K562 (cell line): ENCODE measurements around the gene ZNF787. TPM values are rescaled to one million over a fixed set of nuclear protein-coding genes. Genes with fewer than 3 reads are reported as not detected.

Source experiments
- ATF1 ChIP-seq, 2 experiments: fragments of 450-650 bp in 1 of 2; IDR thresholded peaks; 2 replicates each; pipeline ENCODE4 v1.6.1; 2016; ENCODE audit warnings: missing compliant biosample characterization in 1 of 2, missing genetic modification characterization in 1 of 2
- DMBX1 ChIP-seq: fragments of 250-450 bp; sonication (Bioruptor Pico); IDR thresholded peaks from 2 replicates; pipeline ENCODE4 v1.8.0; 2022; ENCODE audit warnings: inconsistent platforms, mild to moderate bottlenecking, moderate library complexity, borderline replicate concordance
- ESRRA ChIP-seq: fragments of 450-650 bp; IDR thresholded peaks from 2 replicates; pipeline ENCODE4 v1.6.1; 2014; ENCODE audit warnings: low read depth, mild to moderate bottlenecking, moderate library complexity, borderline replicate concordance
- HDAC2 ChIP-seq: fragments of 450-650 bp; IDR thresholded peaks from 2 replicates; pipeline ENCODE4 v1.6.1; 2016; ENCODE audit warnings: mild to moderate bottlenecking
- MTA2 ChIP-seq: fragments of 450-650 bp; IDR thresholded peaks from 2 replicates; pipeline ENCODE4 v1.6.1; 2016; ENCODE audit warnings: low read depth
- POLR2A ChIP-seq: fragments of 450-650 bp; conservative IDR thresholded peaks from 2 replicates; pipeline ENCODE4 v1.6.1; 2016
- YY1 ChIP-seq, 3 experiments: IDR thresholded peaks; 2 replicates each; pipeline ENCODE4 v1.6.1; 2011; ENCODE audit warnings: low read length in 2 of 3, mild to moderate bottlenecking in 2 of 3, moderate library complexity in 2 of 3, borderline replicate concordance in 1 of 3, control low read depth in 1 of 3, low read depth in 1 of 3; ENCODE audit not compliant: insufficient read depth in 3 of 3, insufficient replicate concordance in 2 of 3, control insufficient read depth in 1 of 3, insufficient read length in 1 of 3; ENCODE audit errors: extremely low read depth in 1 of 3
- polyA plus RNA-seq, 8 experiments: library from polyadenylated mRNA; depleted of rRNA in 4 of 8; stranded (reverse) in 5 of 8; unstranded in 3 of 8; fragments of >200 nt; fragmentation: Nextera tagmentation in 2 of 8; fragmentation: Illumina TruSeq in 1 of 8; extraction: Ambion mirVana in 2 of 8; extraction: Trizol in 1 of 8; gene quantifications; 2 replicates each; pipeline versions ENCODE4 v1.2.1 to v1.2.3, GENCODE V29; 2011 to 2014; ENCODE audit warnings: inconsistent platforms in 1 of 8, missing spikeins in 1 of 8
- total RNA-seq, 7 experiments: library from RNA; depleted of rRNA in 6 of 7; stranded (reverse); fragments of >200 nt in 6 of 7; fragmentation: Illumina TruSeq in 2 of 7; extraction: Trizol in 2 of 7; gene quantifications; 2 replicates each; pipeline versions ENCODE4 v1.2.1 to v1.2.3, GENCODE V29; 2011 to 2021; ENCODE audit warnings: low replicate concordance in 1 of 7
- TF ChIP-seq, protein P1 (sequence below): fragments of 450-650 bp; IDR thresholded peaks from 2 replicates; pipeline ENCODE4 v1.6.1; 2016; ENCODE audit warnings: mild to moderate bottlenecking, moderate library complexity
- TF ChIP-seq, protein P2 (sequence below), 2 experiments: fragments of 450-650 bp; conservative IDR thresholded peaks; 2 replicates each; pipeline ENCODE4 v1.6.1; 2017; ENCODE audit warnings: mild to moderate bottlenecking in 2 of 2, moderate library complexity in 2 of 2
- TF ChIP-seq, protein P3 (sequence below): sonication (generic); formaldehyde crosslinking; IDR thresholded peaks from 2 replicates; pipeline ENCODE4 v1.8.0; 2022; ENCODE audit warnings: mild to moderate bottlenecking, missing genetic modification reagents, borderline replicate concordance

ZNF787 gene
- total and polyA plus RNA-seq, 9 of the 15 experiments (the other 6 are each of a cell fraction or from before 2014, with no cell fraction given): 0.45 to 77.6 (median 7.3) TPM

DNA sequence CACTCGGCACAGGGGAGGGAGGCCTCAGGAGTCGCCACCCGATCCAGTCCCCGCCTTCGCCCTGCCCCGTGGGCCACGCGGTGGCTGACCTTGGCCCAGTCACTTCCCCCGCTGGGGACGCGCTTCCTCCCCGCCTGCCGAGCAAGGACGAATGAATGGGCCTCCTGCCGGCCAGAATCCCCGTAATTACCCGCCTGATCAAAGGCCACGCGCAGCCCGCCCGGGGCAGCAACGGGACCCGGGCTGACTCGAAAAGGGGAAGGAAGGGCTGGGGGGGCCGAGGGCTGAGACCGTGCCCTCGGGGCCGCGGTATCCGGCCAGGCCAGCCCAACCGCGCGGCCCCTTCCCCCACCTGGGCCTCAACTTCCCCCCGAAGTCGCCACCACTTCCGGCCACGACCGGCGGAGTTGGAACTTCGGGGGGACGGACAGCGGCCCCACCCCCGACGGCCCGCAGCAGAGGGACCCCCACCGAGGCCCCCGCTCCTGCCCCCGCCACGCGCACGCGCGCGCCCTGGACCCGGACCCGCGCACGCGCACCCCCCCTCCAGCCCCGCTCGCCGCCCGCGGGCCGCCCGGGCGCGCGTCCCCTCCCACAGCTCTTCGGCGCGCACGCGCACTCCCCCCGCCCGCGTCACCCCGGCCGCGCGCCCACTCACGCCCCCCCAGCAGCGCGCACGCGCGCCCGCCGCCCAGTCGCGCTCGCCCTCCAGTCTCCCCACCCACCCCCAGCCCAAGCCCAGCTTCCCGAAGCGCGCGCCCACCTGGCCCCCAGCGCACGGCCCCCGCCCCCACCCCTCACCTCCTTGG, 520 bp downstream of the ZNF787 start (continued):
- TF ChIP-seq, protein P1, sequence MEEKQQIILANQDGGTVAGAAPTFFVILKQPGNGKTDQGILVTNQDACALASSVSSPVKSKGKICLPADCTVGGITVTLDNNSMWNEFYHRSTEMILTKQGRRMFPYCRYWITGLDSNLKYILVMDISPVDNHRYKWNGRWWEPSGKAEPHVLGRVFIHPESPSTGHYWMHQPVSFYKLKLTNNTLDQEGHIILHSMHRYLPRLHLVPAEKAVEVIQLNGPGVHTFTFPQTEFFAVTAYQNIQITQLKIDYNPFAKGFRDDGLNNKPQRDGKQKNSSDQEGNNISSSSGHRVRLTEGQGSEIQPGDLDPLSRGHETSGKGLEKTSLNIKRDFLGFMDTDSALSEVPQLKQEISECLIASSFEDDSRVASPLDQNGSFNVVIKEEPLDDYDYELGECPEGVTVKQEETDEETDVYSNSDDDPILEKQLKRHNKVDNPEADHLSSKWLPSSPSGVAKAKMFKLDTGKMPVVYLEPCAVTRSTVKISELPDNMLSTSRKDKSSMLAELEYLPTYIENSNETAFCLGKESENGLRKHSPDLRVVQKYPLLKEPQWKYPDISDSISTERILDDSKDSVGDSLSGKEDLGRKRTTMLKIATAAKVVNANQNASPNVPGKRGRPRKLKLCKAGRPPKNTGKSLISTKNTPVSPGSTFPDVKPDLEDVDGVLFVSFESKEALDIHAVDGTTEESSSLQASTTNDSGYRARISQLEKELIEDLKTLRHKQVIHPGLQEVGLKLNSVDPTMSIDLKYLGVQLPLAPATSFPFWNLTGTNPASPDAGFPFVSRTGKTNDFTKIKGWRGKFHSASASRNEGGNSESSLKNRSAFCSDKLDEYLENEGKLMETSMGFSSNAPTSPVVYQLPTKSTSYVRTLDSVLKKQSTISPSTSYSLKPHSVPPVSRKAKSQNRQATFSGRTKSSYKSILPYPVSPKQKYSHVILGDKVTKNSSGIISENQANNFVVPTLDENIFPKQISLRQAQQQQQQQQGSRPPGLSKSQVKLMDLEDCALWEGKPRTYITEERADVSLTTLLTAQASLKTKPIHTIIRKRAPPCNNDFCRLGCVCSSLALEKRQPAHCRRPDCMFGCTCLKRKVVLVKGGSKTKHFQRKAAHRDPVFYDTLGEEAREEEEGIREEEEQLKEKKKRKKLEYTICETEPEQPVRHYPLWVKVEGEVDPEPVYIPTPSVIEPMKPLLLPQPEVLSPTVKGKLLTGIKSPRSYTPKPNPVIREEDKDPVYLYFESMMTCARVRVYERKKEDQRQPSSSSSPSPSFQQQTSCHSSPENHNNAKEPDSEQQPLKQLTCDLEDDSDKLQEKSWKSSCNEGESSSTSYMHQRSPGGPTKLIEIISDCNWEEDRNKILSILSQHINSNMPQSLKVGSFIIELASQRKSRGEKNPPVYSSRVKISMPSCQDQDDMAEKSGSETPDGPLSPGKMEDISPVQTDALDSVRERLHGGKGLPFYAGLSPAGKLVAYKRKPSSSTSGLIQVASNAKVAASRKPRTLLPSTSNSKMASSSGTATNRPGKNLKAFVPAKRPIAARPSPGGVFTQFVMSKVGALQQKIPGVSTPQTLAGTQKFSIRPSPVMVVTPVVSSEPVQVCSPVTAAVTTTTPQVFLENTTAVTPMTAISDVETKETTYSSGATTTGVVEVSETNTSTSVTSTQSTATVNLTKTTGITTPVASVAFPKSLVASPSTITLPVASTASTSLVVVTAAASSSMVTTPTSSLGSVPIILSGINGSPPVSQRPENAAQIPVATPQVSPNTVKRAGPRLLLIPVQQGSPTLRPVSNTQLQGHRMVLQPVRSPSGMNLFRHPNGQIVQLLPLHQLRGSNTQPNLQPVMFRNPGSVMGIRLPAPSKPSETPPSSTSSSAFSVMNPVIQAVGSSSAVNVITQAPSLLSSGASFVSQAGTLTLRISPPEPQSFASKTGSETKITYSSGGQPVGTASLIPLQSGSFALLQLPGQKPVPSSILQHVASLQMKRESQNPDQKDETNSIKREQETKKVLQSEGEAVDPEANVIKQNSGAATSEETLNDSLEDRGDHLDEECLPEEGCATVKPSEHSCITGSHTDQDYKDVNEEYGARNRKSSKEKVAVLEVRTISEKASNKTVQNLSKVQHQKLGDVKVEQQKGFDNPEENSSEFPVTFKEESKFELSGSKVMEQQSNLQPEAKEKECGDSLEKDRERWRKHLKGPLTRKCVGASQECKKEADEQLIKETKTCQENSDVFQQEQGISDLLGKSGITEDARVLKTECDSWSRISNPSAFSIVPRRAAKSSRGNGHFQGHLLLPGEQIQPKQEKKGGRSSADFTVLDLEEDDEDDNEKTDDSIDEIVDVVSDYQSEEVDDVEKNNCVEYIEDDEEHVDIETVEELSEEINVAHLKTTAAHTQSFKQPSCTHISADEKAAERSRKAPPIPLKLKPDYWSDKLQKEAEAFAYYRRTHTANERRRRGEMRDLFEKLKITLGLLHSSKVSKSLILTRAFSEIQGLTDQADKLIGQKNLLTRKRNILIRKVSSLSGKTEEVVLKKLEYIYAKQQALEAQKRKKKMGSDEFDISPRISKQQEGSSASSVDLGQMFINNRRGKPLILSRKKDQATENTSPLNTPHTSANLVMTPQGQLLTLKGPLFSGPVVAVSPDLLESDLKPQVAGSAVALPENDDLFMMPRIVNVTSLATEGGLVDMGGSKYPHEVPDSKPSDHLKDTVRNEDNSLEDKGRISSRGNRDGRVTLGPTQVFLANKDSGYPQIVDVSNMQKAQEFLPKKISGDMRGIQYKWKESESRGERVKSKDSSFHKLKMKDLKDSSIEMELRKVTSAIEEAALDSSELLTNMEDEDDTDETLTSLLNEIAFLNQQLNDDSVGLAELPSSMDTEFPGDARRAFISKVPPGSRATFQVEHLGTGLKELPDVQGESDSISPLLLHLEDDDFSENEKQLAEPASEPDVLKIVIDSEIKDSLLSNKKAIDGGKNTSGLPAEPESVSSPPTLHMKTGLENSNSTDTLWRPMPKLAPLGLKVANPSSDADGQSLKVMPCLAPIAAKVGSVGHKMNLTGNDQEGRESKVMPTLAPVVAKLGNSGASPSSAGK: peak; percentile 81
- TF ChIP-seq MTA2 (no peak), ESRRA (peak; percentile 96), POLR2A (peak; percentile 81), DMBX1 (CRISPR knock-in tag) (peak; percentile 23; the same call in 1 of the 2 replicates), YY1 (IDR thresholded peaks at IDR 0.05; ENCODE audit: borderline replicate concordance in 1 of 3, control insufficient read depth in 1 of 3, extremely low read depth in 1 of 3, insufficient read depth in 3 of 3, insufficient read length in 1 of 3, insufficient replicate concordance in 2 of 3, low read depth in 1 of 3, low read length in 2 of 3) (peak in 2 of 3 experiments; percentile 26 to 41), HDAC2 (peak; percentile 48; the same call in 1 of the 2 replicates), ATF1 (CRISPR knock-in tag; IDR thresholded peaks at IDR 0.05) (no peak), ATF1 (tag; IDR thresholded peaks at IDR 0.05) (peak; percentile 22; the same call in 1 of the 2 replicates)
- TF ChIP-seq, protein P2, sequence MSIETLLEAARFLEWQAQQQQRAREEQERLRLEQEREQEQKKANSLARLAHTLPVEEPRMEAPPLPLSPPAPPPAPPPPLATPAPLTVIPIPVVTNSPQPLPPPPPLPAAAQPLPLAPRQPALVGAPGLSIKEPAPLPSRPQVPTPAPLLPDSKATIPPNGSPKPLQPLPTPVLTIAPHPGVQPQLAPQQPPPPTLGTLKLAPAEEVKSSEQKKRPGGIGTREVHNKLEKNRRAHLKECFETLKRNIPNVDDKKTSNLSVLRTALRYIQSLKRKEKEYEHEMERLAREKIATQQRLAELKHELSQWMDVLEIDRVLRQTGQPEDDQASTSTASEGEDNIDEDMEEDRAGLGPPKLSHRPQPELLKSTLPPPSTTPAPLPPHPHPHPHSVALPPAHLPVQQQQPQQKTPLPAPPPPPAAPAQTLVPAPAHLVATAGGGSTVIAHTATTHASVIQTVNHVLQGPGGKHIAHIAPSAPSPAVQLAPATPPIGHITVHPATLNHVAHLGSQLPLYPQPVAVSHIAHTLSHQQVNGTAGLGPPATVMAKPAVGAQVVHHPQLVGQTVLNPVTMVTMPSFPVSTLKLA (conservative IDR thresholded peaks at IDR 0.05): peak; percentile 89 to 95
- TF ChIP-seq, protein P3, sequence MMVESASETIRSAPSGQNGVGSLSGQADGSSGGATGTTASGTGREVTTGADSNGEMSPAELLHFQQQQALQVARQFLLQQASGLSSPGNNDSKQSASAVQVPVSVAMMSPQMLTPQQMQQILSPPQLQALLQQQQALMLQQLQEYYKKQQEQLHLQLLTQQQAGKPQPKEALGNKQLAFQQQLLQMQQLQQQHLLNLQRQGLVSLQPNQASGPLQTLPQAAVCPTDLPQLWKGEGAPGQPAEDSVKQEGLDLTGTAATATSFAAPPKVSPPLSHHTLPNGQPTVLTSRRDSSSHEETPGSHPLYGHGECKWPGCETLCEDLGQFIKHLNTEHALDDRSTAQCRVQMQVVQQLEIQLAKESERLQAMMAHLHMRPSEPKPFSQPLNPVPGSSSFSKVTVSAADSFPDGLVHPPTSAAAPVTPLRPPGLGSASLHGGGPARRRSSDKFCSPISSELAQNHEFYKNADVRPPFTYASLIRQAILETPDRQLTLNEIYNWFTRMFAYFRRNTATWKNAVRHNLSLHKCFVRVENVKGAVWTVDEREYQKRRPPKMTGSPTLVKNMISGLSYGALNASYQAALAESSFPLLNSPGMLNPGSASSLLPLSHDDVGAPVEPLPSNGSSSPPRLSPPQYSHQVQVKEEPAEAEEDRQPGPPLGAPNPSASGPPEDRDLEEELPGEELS (CRISPR knock-in tag): peak; percentile 86; the same call in 1 of the 2 replicates
